Fibroblast of pulmonary artery (primary cell): Measurements from ENCODE around the gene WBP2NL.

Experiments
- DNase-seq: peaks from one replicate; pipeline ENCODE4 v3.0.0-alpha.2; 2010; ENCODE audit warnings: low read depth
- H3K4me3 ChIP-seq: replicated peaks from 2 replicates; pipeline ENCODE4 v1.5.1; 2011; ENCODE audit warnings: low read depth, mild to moderate bottlenecking, control low read depth, low read length, moderate library complexity
- CTCF ChIP-seq: IDR thresholded peaks from 2 replicates; pipeline ENCODE4 v1.5.1; 2011; ENCODE audit warnings: mild to moderate bottlenecking, control low read depth, low read length, inconsistent platforms; ENCODE audit errors: missing control alignments

Gene WBP2NL

GRCh38 chr22:41964112-41964491 lies 34.5 kb upstream of the WBP2NL start:
- DNase-seq: no peak
- no peak for TF ChIP-seq CTCF
- no peak overlapping the region for H3K4me3 ChIP-seq

GRCh38 chr22:41966225-41966606 lies 32.4 kb upstream of the WBP2NL start:
- no peak for DNase-seq
- no peak overlapping the region for H3K4me3 ChIP-seq
- no peak for TF ChIP-seq CTCF

- no peak overlapping the region for H3K4me3 ChIP-seq
- peak; percentile 41 for TF ChIP-seq CTCF
- peak; percentile 86 for DNase-seq
Observed at GRCh38 chr22:41966607-41967240, 31.9 kb upstream of the WBP2NL start.

GRCh38 chr22:41968601-41969000 lies 30.0 kb upstream of the WBP2NL start:
- no peak for TF ChIP-seq CTCF
- H3K4me3 ChIP-seq: no peak overlapping the region
- peak; percentile 38 for DNase-seq

GRCh38 chr22:41969110-41969646 lies 29.4 kb upstream of the WBP2NL start, which contains the start of gene SEPTIN3:
Gene SEPTIN3 (plus strand): TSS chr22:41969443. CDS start chr22:41971493, 2,050 bp downstream.
- TF ChIP-seq CTCF: no peak
- no peak within 1 kb of the TSS for H3K4me3 ChIP-seq
- no peak for DNase-seq

- no peak for DNase-seq
- H3K4me3 ChIP-seq: no peak overlapping the region
- TF ChIP-seq CTCF: no peak
Observed at GRCh38 chr22:41970601-41971000, 28.0 kb upstream of the WBP2NL start.

GRCh38 chr22:41971431-41971830 lies 27.2 kb upstream of the WBP2NL start:
- no peak for TF ChIP-seq CTCF
- DNase-seq: no peak
- H3K4me3 ChIP-seq: no peak overlapping the region
